ENCODE measurements around the gene CFAP299.

Gene CFAP299

DNA sequence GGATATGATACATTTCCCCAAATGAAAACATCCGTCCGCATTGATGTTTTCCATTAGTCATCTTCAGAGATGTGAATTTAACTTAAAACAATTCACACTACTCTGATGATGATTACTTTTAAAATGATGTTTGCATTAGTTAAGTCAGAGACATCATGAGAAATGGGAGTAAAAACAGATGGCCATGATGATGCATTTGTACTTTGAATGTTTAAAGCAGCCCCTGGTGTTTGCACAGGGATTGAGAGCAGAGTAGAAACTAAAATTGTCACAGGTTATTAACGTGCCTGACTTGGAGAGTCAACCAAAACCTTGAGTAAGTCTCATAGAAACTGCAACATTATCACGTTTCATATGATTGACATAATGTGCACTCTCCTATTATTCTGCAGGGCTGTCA is 117.2 kb downstream of the CFAP299 start:
- no peak for DNase-seq

DNA sequence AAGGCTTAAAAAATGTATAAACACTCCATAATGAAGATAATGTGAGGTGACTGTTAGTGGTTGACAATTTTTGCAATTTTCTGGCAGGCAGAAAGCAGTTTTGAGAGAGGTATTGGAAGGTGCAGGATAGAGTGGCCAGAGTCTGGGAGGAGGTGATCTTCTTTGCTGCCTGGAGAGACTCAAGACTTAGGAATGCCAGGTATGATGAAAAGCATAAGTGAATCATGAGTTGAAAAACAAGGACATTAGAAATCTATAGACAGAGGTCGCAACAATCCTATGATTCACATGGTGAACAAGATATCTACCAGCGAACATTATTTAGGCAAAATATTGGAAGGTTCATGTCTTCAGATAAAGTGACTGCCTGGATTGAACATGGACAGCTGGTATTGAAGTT is 118.5 kb downstream of the CFAP299 start:
- DNase-seq, result peak; percentile 56

- DNase-seq, result no peak
Measured at GRCh38 chr4:80454556-80454955, 119.0 kb downstream of the CFAP299 start.

DNA sequence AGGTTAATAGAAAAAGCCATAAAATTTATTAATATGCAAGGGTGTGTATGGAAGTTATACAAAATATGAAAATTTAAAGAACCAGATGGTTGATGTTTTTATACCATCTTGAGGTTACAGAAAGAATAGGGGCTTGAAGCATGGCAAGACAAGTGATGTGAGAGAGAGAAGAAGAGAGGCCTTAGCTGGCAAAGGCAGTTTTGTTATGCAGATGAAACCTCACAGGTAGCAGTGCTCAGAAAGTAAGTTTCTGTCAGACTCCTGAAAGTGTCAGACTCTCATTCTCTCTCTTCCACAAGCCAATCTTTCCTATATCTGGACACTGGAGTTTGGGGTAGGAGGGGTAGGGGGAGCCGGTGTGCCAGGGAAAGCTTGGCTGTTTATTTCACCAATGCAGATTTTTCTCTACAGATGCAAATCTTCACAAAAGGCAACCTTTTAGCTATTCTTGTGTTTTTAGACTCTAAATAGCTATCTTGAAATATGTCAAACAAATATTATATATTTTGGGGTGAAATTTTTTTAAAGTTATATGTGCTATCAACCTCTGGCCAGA is 124.5 kb downstream of the CFAP299 start:
- no peak for DNase-seq

DNA sequence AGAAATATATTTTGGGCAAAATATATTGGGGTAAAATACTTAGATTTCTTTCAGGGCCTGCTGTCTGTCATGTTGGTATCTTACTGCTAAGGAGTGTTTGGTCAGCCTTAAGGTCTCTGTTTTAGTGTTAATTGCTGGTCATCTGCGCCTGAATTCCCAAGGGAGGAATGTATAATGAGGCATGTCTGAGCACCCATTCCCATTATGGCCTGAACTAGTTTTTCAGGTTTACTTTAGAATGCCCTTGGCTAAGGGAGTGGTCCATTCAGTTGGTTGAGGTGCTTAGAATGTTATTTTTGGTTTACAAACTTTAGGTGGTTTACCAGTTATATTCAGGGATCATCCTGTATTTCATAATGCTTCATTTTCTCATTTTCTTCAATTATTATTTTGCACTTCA is 125.9 kb downstream of the CFAP299 start:
- no peak for DNase-seq

GRCh38 chr4:80462621-80463091 is 127.1 kb downstream of the CFAP299 start:
- DNase-seq, result no peak

- DNase-seq, result no peak
Measured at GRCh38 chr4:80463509-80463908, 128.0 kb downstream of the CFAP299 start.

DNA sequence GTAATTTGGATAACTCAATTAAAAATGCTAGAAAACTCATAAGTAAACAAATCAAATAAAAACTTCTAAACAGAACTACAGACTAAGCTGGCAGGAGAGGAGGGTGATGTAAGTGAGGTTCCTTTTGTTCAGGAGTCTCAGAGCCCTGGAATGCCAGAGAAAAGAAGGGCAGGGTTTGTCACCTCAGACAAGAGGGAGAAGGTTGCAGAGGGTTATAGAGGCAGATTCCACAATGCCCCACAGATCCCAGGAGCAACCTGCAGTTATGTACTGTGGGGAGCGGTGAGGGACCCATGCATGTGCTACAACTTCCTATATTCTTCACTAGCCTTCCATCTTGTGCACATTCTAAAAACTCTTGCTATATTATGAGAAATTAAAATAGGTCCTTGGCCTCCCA is 129.7 kb downstream of the CFAP299 start:
- DNase-seq, result peak; percentile 3

DNA sequence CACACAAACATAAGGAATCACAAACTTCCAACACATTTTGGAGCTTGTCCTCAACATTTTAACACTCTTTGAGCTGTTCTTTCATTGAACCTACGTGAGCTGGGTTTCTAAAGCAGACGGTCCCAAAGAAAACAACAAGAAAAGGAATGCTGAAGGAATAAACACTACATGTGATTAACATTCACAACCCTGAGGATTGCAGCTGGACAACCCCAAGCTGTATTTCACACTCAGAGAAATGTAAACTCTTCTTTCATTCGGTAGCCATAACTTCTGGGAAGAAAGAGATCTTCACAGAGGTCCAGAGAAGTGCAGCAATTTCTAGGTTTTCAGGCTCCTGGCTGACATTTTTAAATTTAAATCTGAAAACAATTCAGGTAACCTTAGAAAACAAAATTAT is 130.2 kb downstream of the CFAP299 start:
- no peak for DNase-seq

GRCh38 chr4:80466618-80467017 is 131.1 kb downstream of the CFAP299 start:
- no peak for DNase-seq

GRCh38 chr4:80471756-80472155 is 136.2 kb downstream of the CFAP299 start:
- DNase-seq, result peak; percentile 63

GRCh38 chr4:80475236-80475635 is 139.7 kb downstream of the CFAP299 start:
- no peak for DNase-seq

DNA sequence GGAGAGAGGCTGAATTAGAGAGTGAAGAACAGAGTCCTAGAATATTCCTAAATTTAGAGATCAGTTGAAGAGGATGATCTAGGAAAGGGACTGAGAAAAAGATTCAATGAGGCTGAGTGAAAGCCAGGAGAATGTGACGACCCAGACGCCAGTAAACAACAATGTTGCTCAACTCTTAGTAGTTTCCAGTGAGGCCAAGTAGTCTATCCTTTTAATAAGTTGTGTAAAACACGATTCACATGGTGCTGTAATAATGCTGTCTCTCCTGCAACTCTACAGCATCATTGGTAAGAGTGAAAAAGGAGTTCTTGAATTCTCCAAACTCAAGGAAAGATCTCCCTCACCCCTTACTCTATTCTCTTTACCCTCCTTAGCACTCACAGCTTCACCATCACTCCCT is 140.3 kb downstream of the CFAP299 start:
- DNase-seq, result no peak

GRCh38 chr4:80484712-80485111 is 149.2 kb downstream of the CFAP299 start:
- no peak for DNase-seq

DNA sequence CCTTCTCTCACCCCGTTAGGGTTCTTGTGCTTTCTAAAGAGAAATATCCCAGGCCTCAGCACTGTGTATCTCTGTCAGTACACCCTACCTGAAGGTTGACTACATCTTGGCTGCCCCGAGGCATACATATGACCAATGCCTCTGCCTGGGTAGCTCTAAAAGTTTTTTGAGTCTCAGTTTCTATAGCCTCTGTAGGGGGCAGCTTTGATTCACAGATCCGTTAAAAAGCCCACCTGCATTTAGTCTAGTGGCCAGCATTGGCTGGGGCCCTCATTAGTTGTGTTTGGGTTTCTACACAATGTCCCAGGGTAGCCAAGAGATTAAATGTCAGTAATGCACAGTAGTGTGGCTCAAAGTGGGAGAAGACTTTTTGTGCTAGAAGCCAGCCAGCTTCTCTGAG is 151.1 kb downstream of the CFAP299 start:
- no peak for DNase-seq

DNA sequence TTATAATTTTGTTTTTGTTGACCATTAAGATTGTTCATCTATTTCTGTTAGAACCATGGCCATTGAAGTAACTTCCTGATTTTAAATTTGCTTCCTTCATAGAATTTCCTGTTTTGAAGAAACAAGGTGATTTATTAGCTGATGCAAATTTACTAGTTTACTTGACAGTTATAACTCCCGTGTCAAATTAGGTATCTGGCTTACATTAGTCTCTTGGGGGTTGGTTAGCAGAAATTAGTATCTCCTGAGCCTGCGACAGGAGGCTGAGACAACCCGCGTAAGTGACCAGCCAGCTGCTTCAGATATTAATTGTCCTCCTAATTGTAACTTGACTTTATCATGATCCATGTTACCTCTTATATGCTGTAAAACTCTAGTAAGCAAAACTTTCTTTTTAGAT is 154.3 kb downstream of the CFAP299 start:
- no peak for DNase-seq

- no peak for DNase-seq
Measured at GRCh38 chr4:80492761-80493160, 157.2 kb downstream of the CFAP299 start.

GRCh38 chr4:80495865-80496264 is 160.3 kb downstream of the CFAP299 start:
- no peak for DNase-seq

DNA sequence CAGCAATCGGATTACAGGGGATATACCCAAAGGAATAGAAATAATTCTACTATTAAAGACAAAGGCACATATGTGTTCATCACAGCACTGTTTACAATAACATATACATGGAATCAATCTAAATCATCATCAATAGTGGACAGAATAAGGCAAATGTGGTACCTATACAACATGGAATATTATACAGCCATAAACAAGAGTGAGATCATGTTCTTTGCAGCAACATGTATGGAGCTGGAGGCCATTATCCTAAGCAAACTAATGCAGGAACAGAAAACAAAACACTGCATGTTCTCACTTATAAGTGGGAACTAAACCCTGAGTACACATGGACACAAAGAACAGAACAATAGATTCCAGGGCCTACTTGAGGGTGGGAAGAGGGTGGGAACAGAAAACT is 163.2 kb downstream of the CFAP299 start:
- DNase-seq, result no peak

DNA sequence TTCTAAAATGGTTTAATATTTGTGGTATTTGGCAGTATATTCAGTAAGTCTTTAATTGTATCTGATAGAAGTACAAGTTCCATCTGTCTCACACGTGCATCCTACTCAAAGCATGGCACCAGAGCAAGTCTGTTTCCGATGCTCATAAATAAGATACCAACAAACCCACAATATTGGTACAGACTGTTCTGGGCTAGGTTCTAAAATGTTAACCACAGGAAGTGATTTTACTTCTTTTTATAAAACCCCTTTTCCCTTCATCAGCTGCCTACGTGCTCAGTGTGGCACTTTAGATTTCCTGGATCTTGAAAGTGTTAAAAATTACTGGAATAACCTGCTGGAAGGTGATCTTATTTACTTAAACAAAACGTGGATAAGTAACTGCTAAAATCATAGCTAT is 165.1 kb downstream of the CFAP299 start:
- DNase-seq, result no peak

- DNase-seq, result no peak
Measured at GRCh38 chr4:80507077-80507476, 171.5 kb downstream of the CFAP299 start.

GRCh38 chr4:80507507-80507906 is 172.0 kb downstream of the CFAP299 start:
- no peak for DNase-seq

GRCh38 chr4:80515496-80515895 is 180.0 kb downstream of the CFAP299 start:
- no peak for DNase-seq

GRCh38 chr4:80521438-80521837 is 185.9 kb downstream of the CFAP299 start:
- no peak for DNase-seq

GRCh38 chr4:80526697-80527096 is 191.2 kb downstream of the CFAP299 start:
- no peak for DNase-seq

GRCh38 chr4:80529026-80529425 is 193.5 kb downstream of the CFAP299 start:
- DNase-seq, result no peak
